Vagina (tissue), 2 donors: ENCODE measurements around the gene IGSF3.

Experiments used
- POLR2A ChIP-seq, 2 donors: fragments of 450-650 bp; IDR thresholded peaks; one replicate each; pipeline ENCODE4 v1.6.1; 2017; ENCODE audit warnings: antibody characterized with exemption in 2 of 2, mild to moderate bottlenecking in 2 of 2, moderate library complexity in 2 of 2
- TF ChIP-seq, protein P1 (sequence below), 3 experiments: fragments of 450-650 bp in 2 of 3; fragments of 200-600 bp in 1 of 3; sonication (generic) in 1 of 3; IDR thresholded peaks; one replicate each; pipeline ENCODE4 v1.5.1; 2017 to 2019; ENCODE audit warnings: antibody characterized with exemption in 3 of 3, mild to moderate bottlenecking in 2 of 3, moderate library complexity in 2 of 3

DNA sequence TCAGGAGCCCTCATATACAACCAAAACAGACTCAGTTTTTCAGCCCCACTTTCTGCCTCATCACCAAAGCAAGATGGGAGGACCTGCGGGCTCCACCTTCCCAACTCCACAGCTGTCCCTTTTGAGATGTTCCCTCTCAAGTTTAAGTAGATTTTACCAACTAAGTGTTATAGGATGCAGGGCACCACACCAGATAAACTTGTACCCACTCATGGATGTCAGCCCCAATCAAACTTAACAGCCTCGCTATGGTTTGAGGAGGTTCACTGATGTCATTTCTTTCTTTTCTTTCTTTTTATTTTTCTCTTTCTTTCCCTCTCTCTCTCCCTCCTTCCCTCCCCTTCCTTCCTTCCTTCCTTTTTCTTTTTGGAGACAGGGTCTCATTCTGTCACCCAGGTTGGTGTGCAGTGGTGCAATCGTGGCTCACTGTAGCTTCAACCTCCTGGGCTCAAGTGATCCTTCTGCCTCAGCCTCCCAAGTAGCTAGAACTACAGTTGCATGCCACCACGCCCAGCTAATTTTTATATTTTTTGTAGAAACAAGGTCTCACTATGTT is 110.1 kb downstream of the IGSF3 start:
- TF ChIP-seq, protein P1, sequence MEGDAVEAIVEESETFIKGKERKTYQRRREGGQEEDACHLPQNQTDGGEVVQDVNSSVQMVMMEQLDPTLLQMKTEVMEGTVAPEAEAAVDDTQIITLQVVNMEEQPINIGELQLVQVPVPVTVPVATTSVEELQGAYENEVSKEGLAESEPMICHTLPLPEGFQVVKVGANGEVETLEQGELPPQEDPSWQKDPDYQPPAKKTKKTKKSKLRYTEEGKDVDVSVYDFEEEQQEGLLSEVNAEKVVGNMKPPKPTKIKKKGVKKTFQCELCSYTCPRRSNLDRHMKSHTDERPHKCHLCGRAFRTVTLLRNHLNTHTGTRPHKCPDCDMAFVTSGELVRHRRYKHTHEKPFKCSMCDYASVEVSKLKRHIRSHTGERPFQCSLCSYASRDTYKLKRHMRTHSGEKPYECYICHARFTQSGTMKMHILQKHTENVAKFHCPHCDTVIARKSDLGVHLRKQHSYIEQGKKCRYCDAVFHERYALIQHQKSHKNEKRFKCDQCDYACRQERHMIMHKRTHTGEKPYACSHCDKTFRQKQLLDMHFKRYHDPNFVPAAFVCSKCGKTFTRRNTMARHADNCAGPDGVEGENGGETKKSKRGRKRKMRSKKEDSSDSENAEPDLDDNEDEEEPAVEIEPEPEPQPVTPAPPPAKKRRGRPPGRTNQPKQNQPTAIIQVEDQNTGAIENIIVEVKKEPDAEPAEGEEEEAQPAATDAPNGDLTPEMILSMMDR (IDR thresholded peaks at IDR 0.05) = no peak
- no peak for TF ChIP-seq POLR2A (IDR thresholded peaks at IDR 0.05)
